Ascending aorta (tissue), 2 donors: Measurements from ENCODE around the gene CYP26B1. TPM values are rescaled to one million over a fixed set of nuclear protein-coding genes. Genes with fewer than 3 reads are reported as not detected.

Source experiments
- DNase-seq, 2 donors: peaks; one replicate each; pipeline ENCODE4 v3.0.0-alpha.2; 2019; ENCODE audit warnings: low spot score in 2 of 2
- H3K27ac ChIP-seq, 2 donors: fragments of 200-600 bp; sonication (generic); one replicate each; pipeline ENCODE4 v1.5.1; 2016 to 2017; ENCODE audit warnings: mild to moderate bottlenecking in 1 of 2
- H3K27me3 ChIP-seq: fragments of 200-600 bp; sonication (generic); one replicate; pipeline ENCODE4 v1.5.1; 2017
- H3K36me3 ChIP-seq, 2 donors: fragments of 200-600 bp; sonication (generic); one replicate each; pipeline ENCODE4 v1.5.1; 2016
- H3K4me1 ChIP-seq, 2 donors: fragments of 200-600 bp; sonication (generic); one replicate each; pipeline ENCODE4 v1.5.1; 2016 to 2017; ENCODE audit warnings: mild to moderate bottlenecking in 1 of 2
- H3K4me3 ChIP-seq, 2 donors: fragments of 200-600 bp; sonication (generic); one replicate each; pipeline ENCODE4 v1.5.1; 2016 to 2017; ENCODE audit warnings: mild to moderate bottlenecking in 1 of 2
- H3K9me3 ChIP-seq, 2 donors: fragments of 200-600 bp; sonication (generic); one replicate each; pipeline ENCODE4 v1.5.1; 2016
- CTCF ChIP-seq, 3 experiments: fragments of 200-600 bp in 2 of 3; fragments of 450-650 bp in 1 of 3; sonication (generic) in 2 of 3; IDR thresholded peaks; one replicate each; pipeline ENCODE4 v1.5.1; 2016 to 2019; ENCODE audit warnings: antibody characterized with exemption in 3 of 3, mild to moderate bottlenecking in 1 of 3, moderate library complexity in 1 of 3
- intact Hi-C: fragments of 100-400 bp; cut with DNase I; formaldehyde crosslinking; loops from one replicate; pipeline ENCODE4 v1.15.1; 2023
- total RNA-seq: library from RNA; depleted of rRNA; stranded (reverse); fragments of >200 nt; gene quantifications from one replicate; pipeline ENCODE4 v1.1.0, GENCODE V29; 2016

The CYP26B1 gene
- total RNA-seq, 1 donor from 2014 or later: 18.6 TPM

GRCh38 chr2:72142570-72143440, 4.9 kb downstream of the CYP26B1 start:
- Histone ChIP-seq H3K27me3 (no peaks in the 10 kb centered on the region), H3K36me3 (no peaks in the 10 kb centered on the region), H3K4me3 (peak overlapping the region; percentile 52 to 72), H3K4me1 (peaks cover 26 to 63% of the 10 kb centered on the region in 2 donors), H3K9me3 (no peaks in the 10 kb centered on the region), H3K27ac (peak overlapping the region; percentile 85 to 87)
- intact Hi-C loops: loop anchor here (5.0 to 10.0 kb wide), 3 partner anchors 432 to 808 kb away; partner anchors contain the start of gene ZNF638
- TF ChIP-seq CTCF (IDR thresholded peaks at IDR 0.05): no peak
- peak in 1 of 2 donors; percentile 87 for DNase-seq

GRCh38 chr2:72141881-72142451, 5.7 kb downstream of the CYP26B1 start:
- Histone ChIP-seq H3K9me3 (no peaks in the 10 kb centered on the region), H3K27me3 (no peaks in the 10 kb centered on the region), H3K36me3 (no peaks in the 10 kb centered on the region), H3K4me1 (peaks cover 27 to 59% of the 10 kb centered on the region in 2 donors), H3K4me3 (peak overlapping the region in 1 of 2 donors; percentile 72), H3K27ac (peak overlapping the region; percentile 85 to 87)
- DNase-seq: peak in 1 of 2 donors; percentile 42
- intact Hi-C loops: loop anchor here (5.0 to 10.0 kb wide), 3 partner anchors 433 to 807 kb away; partner anchors contain the start of gene ZNF638
- no peak for TF ChIP-seq CTCF (IDR thresholded peaks at IDR 0.05)

- H3K4me3 ChIP-seq: no peak overlapping the region
- DNase-seq: peak in 1 of 2 donors; percentile 61
- peaks cover 27 to 57% of the 10 kb centered on the region in 2 donors for H3K4me1 ChIP-seq
- H3K9me3 ChIP-seq: no peaks in the 10 kb centered on the region
- TF ChIP-seq CTCF (IDR thresholded peaks at IDR 0.05): no peak
- H3K27me3 ChIP-seq: no peaks in the 10 kb centered on the region
- H3K27ac ChIP-seq: peak overlapping the region; percentile 81 to 85
- H3K36me3 ChIP-seq: no peaks in the 10 kb centered on the region
- intact Hi-C loops: loop anchor here (5.0 to 10.0 kb wide), 3 partner anchors 434 to 806 kb away; partner anchors contain the start of gene ZNF638
Observed at GRCh38 chr2:72141032-72141645, 6.5 kb downstream of the CYP26B1 start.

- TF ChIP-seq CTCF (IDR thresholded peaks at IDR 0.05): no peak
- Histone ChIP-seq H3K9me3 (no peaks in the 10 kb centered on the region), H3K4me1 (peaks cover 27 to 53% of the 10 kb centered on the region in 2 donors), H3K27me3 (no peaks in the 10 kb centered on the region), H3K36me3 (no peaks in the 10 kb centered on the region), H3K27ac (peak overlapping the region; percentile 81 to 85), H3K4me3 (no peak overlapping the region)
- intact Hi-C loops: loop anchor here (5.0 to 10.0 kb wide), 3 partner anchors 434 to 806 kb away; partner anchors contain the start of gene ZNF638
- peak in 1 of 2 donors; percentile 62 for DNase-seq
Observed at GRCh38 chr2:72140621-72140960, 7.1 kb downstream of the CYP26B1 start.

GRCh38 chr2:72139874-72140620, 7.6 kb downstream of the CYP26B1 start:
- H3K36me3 ChIP-seq: no peaks in the 10 kb centered on the region
- no peak overlapping the region for H3K4me3 ChIP-seq
- intact Hi-C loops: loop anchor here (5.0 to 10.0 kb wide), 3 partner anchors 435 to 805 kb away; partner anchors contain the start of gene ZNF638
- no peaks in the 10 kb centered on the region for H3K27me3 ChIP-seq
- TF ChIP-seq CTCF (IDR thresholded peaks at IDR 0.05): no peak
- H3K27ac ChIP-seq: peak overlapping the region; percentile 81 to 85
- peak in 1 of 2 donors; percentile 65 for DNase-seq
- H3K9me3 ChIP-seq: no peaks in the 10 kb centered on the region
- H3K4me1 ChIP-seq: peaks cover 27 to 49% of the 10 kb centered on the region in 2 donors
